Astrocyte (in vitro differentiated cells and primary cell): ENCODE data around the gene PLSCR2. TPM values are rescaled to one million over a fixed set of nuclear protein-coding genes. Genes with fewer than 3 reads are reported as not detected.
A peak's percentile ranks its signal among the peaks of the same experiment; 100 is the strongest.

Experiments
- DNase-seq: peaks from one replicate; pipeline ENCODE4 v3.0.0-alpha.2; 2010; ENCODE audit warnings: low read depth
- FAIRE-seq: peaks from 2 replicates; lab custom pipeline; 2011; peaks lifted over from hg19 to GRCh38; lab: Jason Lieb, UNC
- H2AFZ ChIP-seq: 2 replicates; pipeline ENCODE4 v1.6.0; 2012; ENCODE audit warnings: low read depth, low read length, inconsistent platforms
- H3K27ac ChIP-seq: 2 replicates; pipeline ENCODE4 v1.5.1; 2011; ENCODE audit warnings: low read depth, low read length, inconsistent platforms
- H3K27me3 ChIP-seq: 2 replicates; pipeline ENCODE4 v1.6.0; 2011; ENCODE audit warnings: low read length, inconsistent platforms; ENCODE audit not compliant: insufficient read depth
- H3K36me3 ChIP-seq: 2 replicates; pipeline ENCODE4 v1.5.1; 2011; ENCODE audit warnings: low read length, inconsistent platforms; ENCODE audit not compliant: insufficient read depth
- H3K4me1 ChIP-seq: 2 replicates; pipeline ENCODE4 v1.5.1; 2011; ENCODE audit warnings: low read length, inconsistent platforms; ENCODE audit not compliant: insufficient read depth
- H3K4me2 ChIP-seq: 2 replicates; pipeline ENCODE4 v1.6.0; 2012; ENCODE audit warnings: low read length, inconsistent platforms
- H3K4me3 ChIP-seq: 2 replicates; pipeline ENCODE4 v1.5.1; 2011; ENCODE audit warnings: low read depth, mild to moderate bottlenecking, low read length, inconsistent platforms; ENCODE audit not compliant: insufficient read depth
- H3K79me2 ChIP-seq: 2 replicates; pipeline ENCODE4 v1.6.0; 2012; ENCODE audit warnings: mild to moderate bottlenecking, low read length, inconsistent platforms; ENCODE audit not compliant: insufficient read depth
- H3K9ac ChIP-seq: 2 replicates; pipeline ENCODE4 v1.6.0; 2012; ENCODE audit warnings: mild to moderate bottlenecking, low read length, inconsistent platforms
- H3K9me3 ChIP-seq: 2 replicates; pipeline ENCODE4 v1.5.1; 2012; ENCODE audit warnings: low read depth, mild to moderate bottlenecking, low read length, inconsistent platforms; ENCODE audit not compliant: insufficient read depth
- H4K20me1 ChIP-seq: 2 replicates; pipeline ENCODE4 v1.6.0; 2012; ENCODE audit warnings: low read length, inconsistent platforms; ENCODE audit not compliant: insufficient read depth
- H3K27ac Mint-ChIP-seq: one replicate; pipeline ENCODE4 v1.8.0; 2021; ENCODE audit warnings: mild to moderate bottlenecking, mixed read lengths; ENCODE audit not compliant: unreplicated experiment
- H3K27me3 Mint-ChIP-seq: one replicate; pipeline ENCODE4 v1.8.0; 2021; ENCODE audit warnings: low read depth, mixed read lengths; ENCODE audit not compliant: unreplicated experiment
- H3K36me3 Mint-ChIP-seq: one replicate; pipeline ENCODE4 v1.8.0; 2021; ENCODE audit warnings: low read depth, mixed read lengths; ENCODE audit not compliant: unreplicated experiment
- H3K4me1 Mint-ChIP-seq: one replicate; pipeline ENCODE4 v1.8.0; 2021; ENCODE audit warnings: low read depth, mixed read lengths; ENCODE audit not compliant: unreplicated experiment
- H3K4me3 Mint-ChIP-seq: one replicate; pipeline ENCODE4 v1.8.0; 2021; ENCODE audit warnings: mild to moderate bottlenecking, moderate library complexity, mixed read lengths; ENCODE audit not compliant: unreplicated experiment
- H3K9me3 Mint-ChIP-seq: one replicate; pipeline ENCODE4 v1.8.0; 2021; ENCODE audit warnings: mild to moderate bottlenecking, mixed read lengths; ENCODE audit not compliant: unreplicated experiment
- CTCF ChIP-seq: IDR thresholded peaks from 2 replicates; pipeline ENCODE4 v1.5.1; 2011; ENCODE audit warnings: low read depth, mild to moderate bottlenecking, inconsistent platforms, low read length, moderate library complexity; ENCODE audit not compliant: insufficient read depth
- EZH2 ChIP-seq: IDR thresholded peaks from 2 replicates; pipeline ENCODE4 v1.6.1; 2012; ENCODE audit warnings: mild to moderate bottlenecking, low read length, inconsistent platforms; ENCODE audit not compliant: insufficient read depth
- total RNA-seq: library from RNA; stranded (reverse); gene quantifications from 2 replicates; pipeline ENCODE4 v1.2.1, GENCODE V29; 2021

Gene PLSCR2
- total RNA-seq, 1 donor from 2014 or later, result not detected

- Histone ChIP-seq H3K9me3 (no peaks in the 10 kb centered on the region), H2AFZ (no peak overlapping the region), H3K27me3 (no peaks in the 10 kb centered on the region), H3K36me3 (no peaks in the 10 kb centered on the region), H3K4me1 (no peaks in the 10 kb centered on the region), H3K27ac (no peak overlapping the region), H3K4me2 (no peak overlapping the region), H3K4me3 (no peak overlapping the region), H3K79me2 (no peaks in the 10 kb centered on the region), H3K9ac (no peak overlapping the region), H4K20me1 (no peaks in the 10 kb centered on the region)
- Mint-ChIP-seq H3K4me3 (no peak overlapping the region), H3K36me3 (no peaks in the 10 kb centered on the region), H3K27me3 (no peaks in the 10 kb centered on the region), H3K4me1 (peaks cover 10% of the 10 kb centered on the region), H3K27ac (no peak overlapping the region), H3K9me3 (peaks cover 8% of the 10 kb centered on the region)
- DNase-seq, result no peak
- TF ChIP-seq EZH2, result no peak
- FAIRE-seq, result no peak
Measured at GRCh38 chr3:146496726-146497125, 27.4 kb upstream of the PLSCR2 start.

DNA sequence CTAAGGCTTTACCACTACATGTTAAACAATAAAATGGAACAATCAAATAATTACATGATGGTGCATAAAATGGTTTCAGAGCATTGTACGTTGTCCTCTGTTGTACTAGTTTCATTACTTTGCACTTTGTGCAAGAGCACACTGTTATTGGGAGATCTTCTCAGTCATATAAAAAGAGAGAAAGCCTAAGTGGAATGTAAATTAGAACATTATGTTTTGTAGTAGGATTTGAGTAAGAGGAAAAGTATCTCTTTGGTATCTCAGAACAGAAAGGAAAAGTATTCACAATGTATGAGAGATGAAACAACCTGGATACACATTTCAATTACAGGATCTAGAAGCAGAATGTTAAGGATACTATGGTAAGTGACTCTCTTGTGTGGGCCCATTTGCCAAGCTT, 26.9 kb upstream of the PLSCR2 start:
- Mint-ChIP-seq H3K36me3 (no peaks in the 10 kb centered on the region), H3K9me3 (peaks cover 8% of the 10 kb centered on the region), H3K4me3 (no peak overlapping the region), H3K4me1 (peaks cover 10% of the 10 kb centered on the region), H3K27me3 (no peaks in the 10 kb centered on the region), H3K27ac (peak overlapping the region; percentile 20)
- H4K20me1 ChIP-seq, result no peaks in the 10 kb centered on the region
- no peaks in the 10 kb centered on the region for H3K36me3 ChIP-seq
- no peak for TF ChIP-seq CTCF
- no peak for TF ChIP-seq EZH2
- no peaks in the 10 kb centered on the region for H3K4me1 ChIP-seq
- no peak overlapping the region for H2AFZ ChIP-seq
- no peak overlapping the region for H3K9ac ChIP-seq
- no peak overlapping the region for H3K4me3 ChIP-seq
- no peak overlapping the region for H3K27ac ChIP-seq
- DNase-seq (no peak), FAIRE-seq (no peak)
- H3K27me3 ChIP-seq, result no peaks in the 10 kb centered on the region
- H3K4me2 ChIP-seq, result no peak overlapping the region
- no peaks in the 10 kb centered on the region for H3K9me3 ChIP-seq
- H3K79me2 ChIP-seq, result no peaks in the 10 kb centered on the region

- no peak for TF ChIP-seq EZH2
- TF ChIP-seq CTCF, result no peak
Measured at GRCh38 chr3:146493761-146494160, 24.4 kb upstream of the PLSCR2 start.

More at GRCh38 chr3:146493761-146494160, 24.4 kb upstream of the PLSCR2 start:
- H3K4me1 ChIP-seq, result no peaks in the 10 kb centered on the region
- no peaks in the 10 kb centered on the region for H3K27me3 Mint-ChIP-seq
- no peaks in the 10 kb centered on the region for H3K79me2 ChIP-seq
- no peak for DNase-seq
- no peaks in the 10 kb centered on the region for H3K36me3 ChIP-seq
- FAIRE-seq, result no peak
- no peak overlapping the region for H3K27ac ChIP-seq
- no peak overlapping the region for H3K4me3 ChIP-seq
- H3K27ac Mint-ChIP-seq, result no peak overlapping the region
- H2AFZ ChIP-seq, result no peak overlapping the region
- H3K36me3 Mint-ChIP-seq, result no peaks in the 10 kb centered on the region
- H3K4me3 Mint-ChIP-seq, result no peak overlapping the region
- H3K9me3 ChIP-seq, result no peaks in the 10 kb centered on the region
- no peak overlapping the region for H3K4me2 ChIP-seq
- H3K9ac ChIP-seq, result no peak overlapping the region
- no peaks in the 10 kb centered on the region for H4K20me1 ChIP-seq
- peaks cover 9% of the 10 kb centered on the region for H3K9me3 Mint-ChIP-seq
- H3K4me1 Mint-ChIP-seq, result peaks cover 12% of the 10 kb centered on the region
- no peaks in the 10 kb centered on the region for H3K27me3 ChIP-seq
